Ovary (tissue), 3 donors: ENCODE results near the gene DHRS2.

ENCODE experiments used
- CTCF ChIP-seq, 3 donors: fragments of 450-650 bp in 2 of 3; fragments of 200-600 bp in 1 of 3; IDR thresholded peaks; one replicate each; pipeline versions ENCODE4 v1.5.1 to v1.8.0; 2016 to 2022; ENCODE audit warnings: antibody characterized with exemption in 3 of 3, mild to moderate bottlenecking in 1 of 3
- POLR2A ChIP-seq: fragments of 450-650 bp; IDR thresholded peaks from one replicate; pipeline ENCODE4 v1.6.1; 2017; ENCODE audit warnings: antibody characterized with exemption, mild to moderate bottlenecking, moderate library complexity
- donor health status: DM: no; HTN: no; CAD: no.

- no peak for TF ChIP-seq CTCF (IDR thresholded peaks at IDR 0.05)
- no peak for TF ChIP-seq POLR2A
Measured at GRCh38 chr14:23604148-23604547, 32.0 kb upstream of the DHRS2 start.
